ENCODE measurements around the gene CACUL1. TPM values are rescaled to one million over a fixed set of nuclear protein-coding genes. Genes with fewer than 3 reads are reported as not detected.
"Not testable (repeated sequence)": the region's sequence is repeated elsewhere in the genome, so short reads cannot be mapped to it uniquely, and the experiment has no call there.

The CACUL1 gene
- total and polyA plus RNA-seq, 11 donors, result 4.6 to 38.7 (median 23.9) TPM

- H3K4me3 ChIP-seq, result no peak overlapping the region
- ATAC-seq, result no peak
- peaks cover 0 to 6% (median 0%) of the 10 kb centered on the region in 12 donors for H3K9me3 ChIP-seq
- no peak for TF ChIP-seq CTCF (IDR thresholded peaks at IDR 0.05)
- TF ChIP-seq POLR2A (IDR thresholded peaks at IDR 0.05), result no peak
- H3K27ac ChIP-seq, result no peak overlapping the region
- no peaks in the 10 kb centered on the region for H3K36me3 ChIP-seq
- DNase-seq, result no peak
- no peaks in the 10 kb centered on the region for H3K27me3 ChIP-seq
- intact Hi-C loops (cut with DNase I), result no loop called here
- 75 to 78% (median 76%) methylated on average over 5 of the region's 5 CpGs for WGBS, 4 donors
- peaks cover 0 to 6% (median 0%) of the 10 kb centered on the region in 12 donors for H3K4me1 ChIP-seq
These were observed 30.8 kb upstream of the CACUL1 start for GRCh38 chr10:118785551-118785950.

GRCh38 chr10:118783776-118784545 lies 29.2 kb upstream of the CACUL1 start:
- H3K4me3 ChIP-seq, result no peak overlapping the region
- H3K9me3 ChIP-seq, result peaks cover 0 to 4% (median 0%) of the 10 kb centered on the region in 12 donors
- TF ChIP-seq POLR2A (IDR thresholded peaks at IDR 0.05) (no peak), CTCF (IDR thresholded peaks at IDR 0.05) (no peak)
- ATAC-seq (no peak), DNase-seq (no peak)
- no peaks in the 10 kb centered on the region for H3K36me3 ChIP-seq
- H3K27ac ChIP-seq, result no peak overlapping the region
- peaks cover 0 to 6% (median 0%) of the 10 kb centered on the region in 12 donors for H3K4me1 ChIP-seq
- peaks cover 0 to 5% (median 0%) of the 10 kb centered on the region in 9 donors for H3K27me3 ChIP-seq
- intact Hi-C loops (cut with DNase I), result no loop called here
- WGBS, 4 donors, result 81 to 85% (median 85%) methylated on average over 20 to 24 of the region's 24 CpGs

GRCh38 chr10:118782916-118783465 lies 28.2 kb upstream of the CACUL1 start:
- H3K36me3 ChIP-seq; H3K4me1 ChIP-seq; H3K27me3 ChIP-seq; DNase-seq; ATAC-seq; H3K9me3 ChIP-seq; H3K27ac ChIP-seq; H3K4me3 ChIP-seq; intact Hi-C loops (cut with DNase I): not testable (repeated sequence)
- 90 to 98% (median 93%) methylated on average over 18 to 31 of the region's 31 CpGs for WGBS, 4 donors

- Histone ChIP-seq H3K9me3 (peaks cover 0 to 4% (median 0%) of the 10 kb centered on the region in 12 donors), H3K27me3 (peaks cover 0 to 5% (median 0%) of the 10 kb centered on the region in 9 donors), H3K27ac (no peak overlapping the region), H3K36me3 (no peaks in the 10 kb centered on the region), H3K4me1 (no peaks in the 10 kb centered on the region), H3K4me3 (no peak overlapping the region)
- DNase-seq (no peak), ATAC-seq (no peak)
- WGBS, 4 donors, result 85 to 96% (median 90%) methylated on average over 4 of the region's 4 CpGs
- no peak for TF ChIP-seq POLR2A (IDR thresholded peaks at IDR 0.05)
- no peak for TF ChIP-seq CTCF (IDR thresholded peaks at IDR 0.05)
- intact Hi-C loops (cut with DNase I), result no loop called here
These were observed 26.8 kb upstream of the CACUL1 start for GRCh38 chr10:118781541-118781940.

Data from heart left ventricle (tissue), 16 donors.